PC-3 (cell line): ENCODE results near the gene SLC24A2. TPM values are rescaled to one million over a fixed set of nuclear protein-coding genes. Genes with fewer than 3 reads are reported as not detected.

Experiments
- ATAC-seq: fragments of 200-7000 bp; cut with Tn5 transposase; 2 replicates; pipeline ENCODE4 v1.9.1; 2020; ENCODE audit warnings: mild to moderate bottlenecking, moderate library complexity
- BruUV-seq: library from RNA; stranded (reverse); fragments of 400-500 nt; replicated peaks from 2 replicates; lab custom pipeline; 2021; lab: Mats Ljungman, UMichigan
- CTCF ChIA-PET: fragments of 300-600 bp; sonication (Branson Sonifier 250); formaldehyde crosslinking; loops from one replicate; lab custom pipeline; 2022; ENCODE audit warnings: antibody characterized with exemption; lab: Charles Lee
- POLR2A ChIA-PET: fragments of 300-600 bp; sonication (Branson Sonifier 250); formaldehyde crosslinking; loops from one replicate; lab custom pipeline; 2022; ENCODE audit warnings: antibody characterized with exemption; ENCODE audit not compliant: unreplicated experiment; lab: Charles Lee
- DNase-seq: peaks from one replicate; pipeline ENCODE4 v3.0.0-alpha.2; 2015
- H2AFZ ChIP-seq: fragments of 300-600 bp; sonication (generic); 2 replicates; pipeline ENCODE4 v1.6.0; 2016; ENCODE audit warnings: antibody characterized with exemption, low read length
- H3F3A ChIP-seq: fragments of 300-600 bp; sonication (generic); one replicate; pipeline ENCODE4 v1.6.0; 2017; ENCODE audit warnings: antibody characterized with exemption, low read length, control low read depth, mild to moderate bottlenecking; ENCODE audit not compliant: unreplicated experiment
- H3K27ac ChIP-seq: fragments of 300-600 bp; sonication (generic); 2 replicates; pipeline ENCODE4 v1.5.1; 2016; ENCODE audit warnings: mild to moderate bottlenecking, low read length
- H3K27me3 ChIP-seq: fragments of 300-600 bp; sonication (generic); 2 replicates; pipeline ENCODE4 v1.6.1; 2016; ENCODE audit warnings: low read length, mixed read lengths
- H3K36me3 ChIP-seq: fragments of 300-600 bp; sonication (generic); 2 replicates; pipeline ENCODE4 v1.6.1; 2016; ENCODE audit warnings: low read depth, mixed run types, low read length, mixed read lengths
- H3K4me1 ChIP-seq: fragments of 300-600 bp; sonication (generic); 2 replicates; pipeline ENCODE4 v1.5.1; 2016; ENCODE audit warnings: low read length; ENCODE audit not compliant: insufficient read depth
- H3K4me2 ChIP-seq: fragments of 300-600 bp; sonication (generic); 2 replicates; pipeline ENCODE4 v1.6.0; 2016; ENCODE audit warnings: low read length
- H3K4me3 ChIP-seq: fragments of 300-600 bp; sonication (generic); 2 replicates; pipeline ENCODE4 v1.5.1; 2016; ENCODE audit warnings: mild to moderate bottlenecking, low read length, mixed read lengths
- H3K79me2 ChIP-seq: fragments of 300-600 bp; sonication (generic); 2 replicates; pipeline ENCODE4 v1.6.1; 2017; ENCODE audit warnings: low read length, mixed read lengths
- H3K9ac ChIP-seq: fragments of 300-600 bp; sonication (generic); 2 replicates; pipeline ENCODE4 v1.6.0; 2016; ENCODE audit warnings: mild to moderate bottlenecking, low read length
- H3K9me2 ChIP-seq: fragments of 300-600 bp; sonication (generic); replicated peaks from 2 replicates; pipeline ENCODE4 v1.6.1; 2016; ENCODE audit warnings: mixed run types, low read length, mixed read lengths
- H3K9me3 ChIP-seq: fragments of 300-600 bp; sonication (generic); 2 replicates; pipeline ENCODE4 v1.6.1; 2016; ENCODE audit warnings: low read length, mixed read lengths
- H4K20me1 ChIP-seq: fragments of 300-600 bp; sonication (generic); 2 replicates; pipeline ENCODE4 v1.6.1; 2016; ENCODE audit warnings: low read length, mixed read lengths
- EZH2 ChIP-seq: fragments of 300-600 bp; sonication (generic); IDR thresholded peaks from one replicate; pipeline ENCODE4 v1.6.1; 2017; ENCODE audit warnings: antibody characterized with exemption, mild to moderate bottlenecking, low read length; ENCODE audit not compliant: unreplicated experiment
- EZH2phosphoT487 ChIP-seq: fragments of 300-600 bp; sonication (generic); IDR thresholded peaks from 2 replicates; pipeline ENCODE4 v1.6.1; 2018; ENCODE audit warnings: mild to moderate bottlenecking, antibody characterized with exemption, low read length, borderline replicate concordance
- intact Hi-C: fragments of 100-400 bp; cut with micrococcal nuclease; formaldehyde crosslinking; loops from 2 replicates; pipeline ENCODE4 v1.9.0; 2023
- total RNA-seq: library from RNA; depleted of rRNA; stranded (reverse); fragments of >200 nt; gene quantifications from 2 replicates; pipeline ENCODE4 v1.2.3, GENCODE V29; 2014
- TF ChIP-seq, protein P1 (sequence below): fragments of 300-600 bp; sonication (generic); conservative IDR thresholded peaks from 2 replicates; pipeline ENCODE4 v1.5.1; 2017; ENCODE audit warnings: antibody characterized with exemption, low read depth, mild to moderate bottlenecking, low read length

SLC24A2 gene
- total RNA-seq, 1 experiment from 2014 or later: not detected

DNA sequence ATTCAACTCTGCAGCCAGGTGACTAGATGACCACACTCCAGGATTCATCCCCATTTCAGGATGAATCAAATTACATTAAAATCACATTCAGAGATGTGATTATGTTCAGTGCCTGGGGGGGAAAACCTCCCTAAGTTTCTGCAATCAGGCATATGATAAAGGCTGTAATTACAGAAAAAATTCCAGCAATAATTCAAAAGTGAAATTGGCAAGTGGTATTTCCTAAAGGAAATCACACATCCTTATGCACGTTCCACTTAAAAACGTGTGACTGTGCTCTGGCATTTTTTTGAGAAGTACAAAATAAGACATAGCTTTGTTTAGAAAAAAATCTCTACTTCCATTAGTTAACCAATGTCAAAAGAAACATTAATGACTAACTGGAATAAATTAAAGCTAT, 5.3 kb downstream of the SLC24A2 start:
- Histone ChIP-seq H3K79me2 (no peaks in the 10 kb centered on the region), H3K36me3 (no peaks in the 10 kb centered on the region), H3K9me3 (no peaks in the 10 kb centered on the region), H3F3A (no peaks in the 10 kb centered on the region), H3K27ac (no peak overlapping the region), H3K9me2 (no peaks in the 10 kb centered on the region), H3K4me1 (no peaks in the 10 kb centered on the region), H4K20me1 (no peaks in the 10 kb centered on the region), H3K27me3 (peaks cover 28% of the 10 kb centered on the region), H2AFZ (no peak overlapping the region), H3K4me3 (no peak overlapping the region), H3K9ac (no peak overlapping the region), H3K4me2 (no peak overlapping the region)
- DNase-seq (no peak), ATAC-seq (no peak)
- CTCF ChIA-PET: no interaction called here
- BruUV-seq: no TSS peak
- intact Hi-C loops: no loop called here
- TF ChIP-seq, protein P1, sequence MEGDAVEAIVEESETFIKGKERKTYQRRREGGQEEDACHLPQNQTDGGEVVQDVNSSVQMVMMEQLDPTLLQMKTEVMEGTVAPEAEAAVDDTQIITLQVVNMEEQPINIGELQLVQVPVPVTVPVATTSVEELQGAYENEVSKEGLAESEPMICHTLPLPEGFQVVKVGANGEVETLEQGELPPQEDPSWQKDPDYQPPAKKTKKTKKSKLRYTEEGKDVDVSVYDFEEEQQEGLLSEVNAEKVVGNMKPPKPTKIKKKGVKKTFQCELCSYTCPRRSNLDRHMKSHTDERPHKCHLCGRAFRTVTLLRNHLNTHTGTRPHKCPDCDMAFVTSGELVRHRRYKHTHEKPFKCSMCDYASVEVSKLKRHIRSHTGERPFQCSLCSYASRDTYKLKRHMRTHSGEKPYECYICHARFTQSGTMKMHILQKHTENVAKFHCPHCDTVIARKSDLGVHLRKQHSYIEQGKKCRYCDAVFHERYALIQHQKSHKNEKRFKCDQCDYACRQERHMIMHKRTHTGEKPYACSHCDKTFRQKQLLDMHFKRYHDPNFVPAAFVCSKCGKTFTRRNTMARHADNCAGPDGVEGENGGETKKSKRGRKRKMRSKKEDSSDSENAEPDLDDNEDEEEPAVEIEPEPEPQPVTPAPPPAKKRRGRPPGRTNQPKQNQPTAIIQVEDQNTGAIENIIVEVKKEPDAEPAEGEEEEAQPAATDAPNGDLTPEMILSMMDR: no peak
- no peak for TF ChIP-seq EZH2phosphoT487
- no peak for TF ChIP-seq EZH2
- POLR2A ChIA-PET: no interaction called here

DNA sequence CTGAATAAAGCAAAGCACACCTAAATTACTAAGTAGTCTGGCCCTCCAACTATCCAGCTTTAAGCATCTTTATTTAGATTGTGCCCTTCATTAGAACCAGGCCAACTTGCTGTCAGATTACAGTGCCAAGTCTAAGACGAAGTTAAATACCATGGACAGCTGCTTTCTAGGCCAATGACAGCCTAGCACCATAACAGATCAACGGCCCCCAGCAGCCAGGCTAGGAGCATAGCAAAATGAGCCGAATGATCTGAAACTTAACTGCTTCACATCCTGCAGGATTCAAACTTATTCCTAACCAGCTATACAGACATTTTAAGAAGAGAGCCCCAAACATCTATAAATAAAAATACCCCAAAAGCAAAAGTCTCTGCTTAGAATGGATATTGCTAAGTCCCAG, 6.8 kb downstream of the SLC24A2 start:
- ChIA-PET POLR2A (no interaction called here), CTCF (no interaction called here)
- TF ChIP-seq EZH2 (no peak), EZH2phosphoT487 (no peak)
- TF ChIP-seq, protein P1: no peak

DNA sequence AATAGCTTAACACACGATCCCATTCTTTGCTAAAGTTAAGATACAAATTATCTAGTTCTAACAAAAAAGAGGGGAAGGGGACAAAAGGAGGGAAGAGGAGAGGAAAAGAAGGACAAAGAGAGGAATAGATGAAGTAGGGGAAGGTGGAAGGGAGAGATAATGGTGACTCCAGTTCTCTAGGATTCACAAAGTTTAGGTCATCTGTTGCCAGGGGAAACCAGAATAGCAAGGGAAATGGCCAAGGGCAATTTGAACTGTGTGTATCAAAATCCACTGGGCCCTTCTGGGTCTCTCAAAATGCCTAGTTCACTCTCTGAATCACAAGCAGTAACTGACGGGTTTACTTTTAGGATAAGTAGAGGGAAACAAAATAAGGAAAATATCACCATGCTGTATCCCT, 7.6 kb downstream of the SLC24A2 start:
- Histone ChIP-seq H2AFZ (no peak overlapping the region), H3K79me2 (no peaks in the 10 kb centered on the region), H3F3A (no peaks in the 10 kb centered on the region), H3K4me1 (no peaks in the 10 kb centered on the region), H3K27ac (no peak overlapping the region), H3K27me3 (peaks cover 13% of the 10 kb centered on the region), H3K9me3 (no peaks in the 10 kb centered on the region), H4K20me1 (no peaks in the 10 kb centered on the region), H3K36me3 (no peaks in the 10 kb centered on the region), H3K9ac (no peak overlapping the region), H3K9me2 (no peaks in the 10 kb centered on the region), H3K4me2 (no peak overlapping the region), H3K4me3 (no peak overlapping the region)
- intact Hi-C loops: no loop called here
- DNase-seq: no peak
- no TSS peak for BruUV-seq
- TF ChIP-seq, protein P1: no peak
- TF ChIP-seq EZH2 (no peak), EZH2phosphoT487 (no peak)
- ChIA-PET CTCF (no interaction called here), POLR2A (no interaction called here)
- no peak for ATAC-seq

More for the DNA sequence above, 6.8 kb downstream of the SLC24A2 start:
- Histone ChIP-seq H3K36me3 (no peaks in the 10 kb centered on the region), H3K9me3 (no peaks in the 10 kb centered on the region), H3K4me2 (no peak overlapping the region), H3K79me2 (no peaks in the 10 kb centered on the region), H3K9ac (no peak overlapping the region), H3F3A (no peaks in the 10 kb centered on the region), H3K4me3 (no peak overlapping the region), H4K20me1 (no peaks in the 10 kb centered on the region), H3K4me1 (no peaks in the 10 kb centered on the region), H3K9me2 (no peaks in the 10 kb centered on the region), H2AFZ (no peak overlapping the region), H3K27me3 (peaks cover 20% of the 10 kb centered on the region), H3K27ac (no peak overlapping the region)
- BruUV-seq: no TSS peak
- DNase-seq (peak; percentile 12), ATAC-seq (no peak)
- intact Hi-C loops: no loop called here
